ENCODE results near the gene TXN2.

DNA sequence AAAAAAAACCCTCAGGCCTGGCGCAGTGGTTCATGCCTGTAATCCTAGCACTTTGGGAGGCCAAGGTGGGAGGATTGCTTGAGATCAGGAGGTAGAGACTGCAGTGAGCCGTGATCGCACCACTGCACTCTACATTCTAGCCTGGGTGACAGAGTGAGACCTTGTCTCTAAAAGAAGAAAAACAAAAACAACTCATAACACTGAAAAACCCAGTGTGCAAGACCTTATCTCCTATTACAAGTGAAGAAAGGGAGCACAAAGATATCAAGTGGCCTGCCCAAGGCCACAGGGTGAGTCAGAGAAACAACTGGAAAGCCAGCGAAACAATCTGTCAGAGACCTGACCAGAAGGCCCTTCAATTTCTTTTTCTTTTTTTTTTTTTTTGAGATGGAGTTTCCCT lies 2.5 kb downstream of the TXN2 start:
- TF ChIP-seq, protein P1, sequence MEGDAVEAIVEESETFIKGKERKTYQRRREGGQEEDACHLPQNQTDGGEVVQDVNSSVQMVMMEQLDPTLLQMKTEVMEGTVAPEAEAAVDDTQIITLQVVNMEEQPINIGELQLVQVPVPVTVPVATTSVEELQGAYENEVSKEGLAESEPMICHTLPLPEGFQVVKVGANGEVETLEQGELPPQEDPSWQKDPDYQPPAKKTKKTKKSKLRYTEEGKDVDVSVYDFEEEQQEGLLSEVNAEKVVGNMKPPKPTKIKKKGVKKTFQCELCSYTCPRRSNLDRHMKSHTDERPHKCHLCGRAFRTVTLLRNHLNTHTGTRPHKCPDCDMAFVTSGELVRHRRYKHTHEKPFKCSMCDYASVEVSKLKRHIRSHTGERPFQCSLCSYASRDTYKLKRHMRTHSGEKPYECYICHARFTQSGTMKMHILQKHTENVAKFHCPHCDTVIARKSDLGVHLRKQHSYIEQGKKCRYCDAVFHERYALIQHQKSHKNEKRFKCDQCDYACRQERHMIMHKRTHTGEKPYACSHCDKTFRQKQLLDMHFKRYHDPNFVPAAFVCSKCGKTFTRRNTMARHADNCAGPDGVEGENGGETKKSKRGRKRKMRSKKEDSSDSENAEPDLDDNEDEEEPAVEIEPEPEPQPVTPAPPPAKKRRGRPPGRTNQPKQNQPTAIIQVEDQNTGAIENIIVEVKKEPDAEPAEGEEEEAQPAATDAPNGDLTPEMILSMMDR (conservative IDR thresholded peaks at IDR 0.05 in 1 of 2, IDR thresholded peaks at IDR 0.05 in 1 of 2; ENCODE audit: extremely low read depth in 1 of 2, insufficient read depth in 1 of 2, low read depth in 1 of 2, low read length in 2 of 2): no peak
- no peak for TF ChIP-seq EZH2 (IDR thresholded peaks at IDR 0.05; ENCODE audit: borderline replicate concordance, low read length)
